HCT116 (cell line): ENCODE results near the gene MT1G. TPM values are rescaled to one million over a fixed set of nuclear protein-coding genes. Genes with fewer than 3 reads are reported as not detected.

Source experiments
- ATAC-seq: fragments of 200-7000 bp; cut with Tn5 transposase; 2 replicates; pipeline ENCODE4 v1.9.1; 2020; ENCODE audit warnings: mild to moderate bottlenecking, moderate library complexity
- BruUV-seq: library from RNA; stranded (reverse); fragments of 400-500 nt; replicated peaks from 2 replicates; lab custom pipeline; 2021; lab: Mats Ljungman, UMichigan
- CTCF ChIA-PET: fragments of 300-600 bp; sonication (Branson Sonifier 250); formaldehyde crosslinking; loops from one replicate; lab custom pipeline; 2021; ENCODE audit warnings: antibody characterized with exemption; lab: Charles Lee
- POLR2A ChIA-PET: fragments of 300-600, 350-600 bp; sonication (Branson Sonifier 250); formaldehyde crosslinking; loops from one replicate; lab custom pipeline; 2021; ENCODE audit warnings: antibody characterized with exemption; lab: Charles Lee
- RAD21 ChIA-PET, 2 experiments: fragments of 300-600 bp; sonication (Branson Sonifier 250); formaldehyde crosslinking; loops; one replicate each; lab custom pipeline; 2023; ENCODE audit warnings: low total read pairs in 2 of 2; ENCODE audit not compliant: uncharacterized antibody in 2 of 2, unreplicated experiment in 2 of 2, low non-redundant PET in 1 of 2; lab: Charles Lee
- DNase-seq: peaks from one replicate; pipeline ENCODE4 v3.0.0-alpha.2; 2010; ENCODE audit warnings: low read depth, low spot score
- H2AFZ ChIP-seq: fragments of 200-600 bp; shearing (Covaris generic), sonication (generic); 2 replicates; pipeline ENCODE4 v1.6.1; 2017; ENCODE audit warnings: low read depth, mixed run types, mixed read lengths, antibody characterized with exemption, low read length; ENCODE audit not compliant: poor library complexity, severe bottlenecking
- H3K27ac ChIP-seq: 2 replicates; pipeline ENCODE4 v1.5.1; 2012; ENCODE audit warnings: low read depth, low read length
- H3K27me3 ChIP-seq: fragments of 200-600 bp; sonication (generic); 2 replicates; pipeline ENCODE4 v1.6.1; 2016; ENCODE audit warnings: mixed run types, low read length, mixed read lengths; ENCODE audit not compliant: insufficient read depth
- H3K36me3 ChIP-seq, 2 experiments: fragments of 200-500 bp in 1 of 2; fragments of 200-600 bp in 1 of 2; sonication (Bioruptor generic) in 1 of 2; sonication (generic) in 1 of 2; 2 replicates each; pipeline versions ENCODE4 v1.5.1 to v1.6.1; 2014 to 2016; ENCODE audit warnings: low read length in 2 of 2, inconsistent platforms in 1 of 2, mixed read lengths in 1 of 2, mixed run types in 1 of 2; ENCODE audit not compliant: insufficient read depth in 2 of 2, control insufficient read depth in 1 of 2
- H3K4me1 ChIP-seq, 2 experiments: fragments of 200-600 bp in 1 of 2; sonication (generic) in 1 of 2; 2 replicates each; pipeline versions ENCODE4 v1.5.1 to v1.6.1; 2012 to 2017; ENCODE audit warnings: low read length in 2 of 2, inconsistent platforms in 1 of 2, mild to moderate bottlenecking in 1 of 2, mixed read lengths in 1 of 2, mixed run types in 1 of 2, moderate library complexity in 1 of 2; ENCODE audit not compliant: insufficient read depth in 2 of 2, control insufficient read depth in 1 of 2
- H3K4me2 ChIP-seq: fragments of 200-600 bp; sonication (generic); 2 replicates; pipeline ENCODE4 v1.6.1; 2017; ENCODE audit warnings: mixed run types, low read length, mixed read lengths
- H3K4me3 ChIP-seq, 2 experiments: fragments of 200-600 bp in 1 of 2; sonication (generic) in 1 of 2; replicated peaks in 1 of 2; 2 replicates each; pipeline ENCODE4 v1.5.1; 2011 to 2016; ENCODE audit warnings: low read length in 2 of 2, control low read depth in 1 of 2, low read depth in 1 of 2, mild to moderate bottlenecking in 1 of 2, mixed read lengths in 1 of 2, mixed run types in 1 of 2
- H3K79me2 ChIP-seq: fragments of 200-600 bp; sonication (generic); 2 replicates; pipeline ENCODE4 v1.6.1; 2017; ENCODE audit warnings: mild to moderate bottlenecking, mixed run types, low read length, moderate library complexity, mixed read lengths; ENCODE audit not compliant: insufficient read depth
- H3K9ac ChIP-seq: fragments of 200-600 bp; sonication (generic); 2 replicates; pipeline ENCODE4 v1.6.1; 2016; ENCODE audit warnings: low read length, mixed read lengths
- H3K9me2 ChIP-seq: fragments of 200-600 bp; sonication (generic), shearing (Covaris generic); 2 replicates; pipeline ENCODE4 v1.6.1; 2017; ENCODE audit warnings: mixed run types, mild to moderate bottlenecking, moderate library complexity; ENCODE audit not compliant: insufficient read depth
- H3K9me3 ChIP-seq, 2 experiments: fragments of 200-500 bp in 1 of 2; fragments of 200-600 bp in 1 of 2; sonication (Bioruptor generic) in 1 of 2; sonication (generic) in 1 of 2; 2 replicates each; pipeline ENCODE4 v1.6.1; 2014 to 2017; ENCODE audit warnings: low read length in 2 of 2, mixed read lengths in 2 of 2, inconsistent platforms in 1 of 2, low read depth in 1 of 2, mild to moderate bottlenecking in 1 of 2, mixed run types in 1 of 2, moderate library complexity in 1 of 2; ENCODE audit not compliant: control insufficient read depth in 1 of 2, insufficient read depth in 1 of 2
- H4K20me1 ChIP-seq: fragments of 200-600 bp; sonication (generic), shearing (Covaris generic); 2 replicates; pipeline ENCODE4 v1.6.1; 2017; ENCODE audit warnings: mixed run types, mild to moderate bottlenecking, moderate library complexity; ENCODE audit not compliant: insufficient read depth
- CEBPB ChIP-seq: IDR thresholded peaks from 2 replicates; pipeline ENCODE4 v1.6.1; 2012; ENCODE audit warnings: low read depth
- EGR1 ChIP-seq: IDR thresholded peaks from 2 replicates; pipeline ENCODE4 v1.6.1; 2012; ENCODE audit warnings: low read depth
- EZH2 ChIP-seq: fragments of 200-600 bp; sonication (generic); IDR thresholded peaks from 2 replicates; pipeline ENCODE4 v1.6.1; 2017; ENCODE audit warnings: antibody characterized with exemption, mixed run types
- FOSL1 ChIP-seq: IDR thresholded peaks from 2 replicates; pipeline ENCODE4 v1.6.1; 2012; ENCODE audit warnings: low read depth
- POLR2A ChIP-seq: IDR thresholded peaks from 2 replicates; pipeline ENCODE4 v1.7.0; 2011; ENCODE audit warnings: borderline replicate concordance; ENCODE audit not compliant: insufficient read depth, insufficient read length; ENCODE audit errors: extremely low read depth
- POLR2AphosphoS5 ChIP-seq: IDR thresholded peaks from 2 replicates; pipeline ENCODE4 v1.6.1; 2011; ENCODE audit warnings: mild to moderate bottlenecking, low read depth, low read length, moderate library complexity
- RAD21 ChIP-seq: IDR thresholded peaks from 2 replicates; pipeline ENCODE4 v1.6.1; 2012; ENCODE audit warnings: low read depth, mild to moderate bottlenecking
- SIN3A ChIP-seq: IDR thresholded peaks from 2 replicates; pipeline ENCODE4 v1.6.1; 2012; ENCODE audit warnings: low read depth
- SP1 ChIP-seq: IDR thresholded peaks from 2 replicates; pipeline ENCODE4 v1.6.1; 2012; ENCODE audit warnings: low read depth
- SRF ChIP-seq: IDR thresholded peaks from 2 replicates; pipeline ENCODE4 v1.6.1; 2012; ENCODE audit warnings: low read depth
- YY1 ChIP-seq: IDR thresholded peaks from 2 replicates; pipeline ENCODE4 v1.6.1; 2011; ENCODE audit warnings: low read length, low read depth, moderate library complexity, mild to moderate bottlenecking; ENCODE audit not compliant: insufficient replicate concordance; ENCODE audit errors: extremely low read depth
- ZBTB33 ChIP-seq: IDR thresholded peaks from 2 replicates; pipeline ENCODE4 v1.6.1; 2011; ENCODE audit warnings: mild to moderate bottlenecking, low read length, moderate library complexity; ENCODE audit not compliant: insufficient replicate concordance; ENCODE audit errors: extremely low read depth
- ZFX ChIP-seq: fragments of 450-650 bp; IDR thresholded peaks from 2 replicates; pipeline ENCODE4 v1.6.1; 2017
- ZNF274 ChIP-seq: fragments of 200-500 bp; sonication (Bioruptor generic); IDR thresholded peaks from 2 replicates; pipeline ENCODE4 v1.6.1; 2014; ENCODE audit warnings: mild to moderate bottlenecking, low read depth, low read length, inconsistent platforms
- intact Hi-C: fragments of 100-400 bp; cut with micrococcal nuclease; formaldehyde crosslinking; loops from 2 replicates; pipeline ENCODE4 v1.10.0; 2022
- total RNA-seq: library from RNA; stranded (reverse); gene quantifications from one replicate; pipeline ENCODE4 v1.2.1, GENCODE V29; 2021; ENCODE audit not compliant: unreplicated experiment

MT1G gene
- total RNA-seq, 1 experiment from 2014 or later, result 1.2 TPM

GRCh38 chr16:56657555-56658326 lies 10.1 kb downstream of the MT1G start, which contains the start of gene MT1F:
Gene MT1F, plus strand, starts transcription at chr16:56657959. Its CDS starts 100 bp downstream, at chr16:56658059.
- ChIA-PET POLR2A (interaction anchor here (0.6 to 3.8 kb wide), 6 partner anchors 30 to 61 kb away, joined by 3 to 17 read pairs (median 4); partner anchors contain the start of genes MT1E and MT2A), CTCF (no interaction called here), RAD21 (no interaction called here)
- Histone ChIP-seq H3K4me2 (peak within 1 kb of the TSS; percentile 80), H3K4me1 (peaks cover 26 to 54% of the 10 kb centered on the region in 2 experiments), H3K9me3 (no peaks in the 10 kb centered on the region), H3K27ac (no peak within 1 kb of the TSS; the same call in 1 of the 2 replicates), H3K9me2 (no peaks in the 10 kb centered on the region), H3K36me3 (no peaks in the 10 kb centered on the region), H3K79me2 (no peaks in the 10 kb centered on the region), H2AFZ (peak within 1 kb of the TSS; percentile 91), H3K4me3 (peak within 1 kb of the TSS; percentile 47 to 55), H3K9ac (peak within 1 kb of the TSS; percentile 46), H3K27me3 (no peaks in the 10 kb centered on the region), H4K20me1 (no peaks in the 10 kb centered on the region)
- DNase-seq, result peak; percentile 83
- no TSS peak for BruUV-seq
- intact Hi-C loops, result loop anchor here (2.0 kb wide), 1 partner anchor 25 kb away; the partner anchor contains the start of gene MT1X
- ATAC-seq, result peak; percentile 87
- TF ChIP-seq SP1 (peak; percentile 59), RAD21 (peak; percentile 37), FOSL1 (no peak), ZBTB33 (no peak), POLR2AphosphoS5 (peak; percentile 73), SIN3A (no peak), ZFX (no peak), EGR1 (no peak), CEBPB (peak; percentile 88), EZH2 (no peak), ZNF274 (no peak), POLR2A (no peak), YY1 (no peak), SRF (no peak)
